ENCODE measurements around the gene KCNC2.

The KCNC2 gene

DNA sequence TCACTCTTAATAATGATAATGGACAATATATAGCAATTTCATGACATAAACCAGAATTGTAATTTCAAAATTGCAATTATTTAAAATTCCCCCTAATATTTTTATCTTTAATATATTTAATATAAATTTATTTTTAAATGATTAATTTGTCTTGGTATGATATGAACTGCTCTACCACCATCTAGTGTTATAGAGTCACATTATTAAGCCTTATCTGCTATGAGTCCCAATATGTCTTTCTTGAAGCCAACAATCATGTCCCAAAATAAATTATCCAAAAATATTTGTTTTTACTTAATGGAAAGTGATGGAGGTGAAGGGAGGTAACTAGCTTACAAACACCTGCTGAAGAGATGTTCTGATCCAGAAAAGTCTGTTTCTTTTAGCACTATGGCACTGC lies 151.4 kb downstream of the KCNC2 start:
- DNase-seq (ENCODE audit: low read depth) = no peak

DNA sequence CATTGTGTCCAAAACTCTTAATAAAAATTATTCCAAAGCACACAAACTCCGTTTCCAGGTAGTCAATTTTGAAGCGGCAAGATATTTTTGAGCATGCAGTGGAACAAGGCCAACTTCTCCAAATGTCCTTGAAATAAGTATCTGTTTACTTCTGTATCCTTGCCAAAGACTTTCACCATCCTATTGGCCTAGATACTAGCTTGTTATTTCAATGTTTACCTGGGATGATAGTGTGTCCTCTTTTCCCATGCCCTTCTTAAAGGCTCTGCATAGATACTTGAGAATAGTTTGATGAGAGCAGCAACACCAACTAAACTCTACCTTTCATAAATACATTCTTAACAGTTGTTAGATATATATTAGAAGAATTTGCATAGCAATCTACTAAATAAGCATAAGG lies 160.9 kb downstream of the KCNC2 start:
- DNase-seq (ENCODE audit: low read depth) = no peak

DNA sequence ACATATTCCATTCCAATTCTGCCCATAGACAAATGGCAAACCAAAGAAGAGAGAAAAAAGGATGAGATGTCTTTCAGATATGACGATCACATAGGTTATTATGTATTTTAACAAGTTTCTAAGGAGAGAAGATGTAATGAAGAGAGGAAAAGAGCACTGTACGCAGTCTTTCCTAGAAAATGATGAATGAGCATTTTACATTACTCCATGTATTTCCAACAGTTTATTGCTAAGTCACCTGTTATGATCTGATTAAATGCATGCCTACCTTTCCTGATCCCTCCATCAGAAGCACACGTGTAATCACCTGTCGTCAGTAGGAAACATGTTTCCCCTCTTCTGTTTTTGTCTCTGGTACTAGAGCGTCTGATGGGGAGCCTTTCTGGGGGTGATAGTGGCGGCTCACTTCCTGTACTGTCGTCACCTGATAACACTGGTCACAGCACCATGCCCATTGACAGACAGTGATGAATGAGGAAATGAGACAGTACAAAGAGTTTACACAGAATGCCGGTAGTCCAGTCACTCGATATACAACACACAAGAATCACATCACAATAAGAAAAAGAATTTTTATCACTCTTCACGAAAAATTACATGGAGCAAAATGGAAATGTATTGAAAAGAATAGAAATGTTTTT lies 161.6 kb downstream of the KCNC2 start:
- no peak for DNase-seq (ENCODE audit: low read depth)

DNA sequence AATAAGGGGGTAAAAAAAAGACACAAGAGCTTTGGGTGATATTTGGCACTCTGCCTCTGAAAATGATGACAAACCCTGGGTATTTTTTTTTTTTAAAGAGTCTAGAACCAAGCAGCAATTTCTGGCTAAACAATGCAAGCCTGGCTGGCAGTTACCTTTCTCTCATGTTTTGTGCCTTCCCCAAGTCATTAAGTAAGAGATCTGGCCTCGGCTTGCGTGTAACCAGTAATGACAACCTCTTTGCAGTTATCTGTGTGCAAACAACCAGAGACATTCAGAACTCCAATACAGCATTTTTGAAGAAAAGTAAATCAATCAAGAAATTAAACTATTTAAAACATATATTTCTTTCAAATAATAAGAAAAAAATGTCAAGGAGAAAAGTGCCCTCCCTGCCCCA lies 167.5 kb downstream of the KCNC2 start:
- DNase-seq (ENCODE audit: low read depth) = no peak

DNA sequence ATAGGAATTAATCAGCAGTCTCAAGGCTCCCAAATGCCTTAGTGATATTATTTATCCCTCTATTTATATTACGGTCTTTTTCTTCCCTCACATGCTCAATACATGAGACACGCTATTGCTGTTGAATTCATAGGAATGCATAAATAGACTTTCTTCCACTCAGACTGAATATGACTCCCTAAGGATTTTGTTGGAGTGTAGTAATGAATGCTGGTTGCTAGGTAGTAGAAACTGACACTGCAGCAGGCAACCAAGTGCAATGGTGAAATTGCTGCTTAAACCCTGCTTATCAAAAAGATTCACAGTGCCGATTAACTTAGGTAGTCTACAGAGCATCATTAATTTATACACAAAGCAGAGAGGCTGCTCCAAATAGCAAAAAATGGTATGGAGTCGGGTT lies 168.2 kb downstream of the KCNC2 start:
- DNase-seq (ENCODE audit: low read depth) = no peak

DNA sequence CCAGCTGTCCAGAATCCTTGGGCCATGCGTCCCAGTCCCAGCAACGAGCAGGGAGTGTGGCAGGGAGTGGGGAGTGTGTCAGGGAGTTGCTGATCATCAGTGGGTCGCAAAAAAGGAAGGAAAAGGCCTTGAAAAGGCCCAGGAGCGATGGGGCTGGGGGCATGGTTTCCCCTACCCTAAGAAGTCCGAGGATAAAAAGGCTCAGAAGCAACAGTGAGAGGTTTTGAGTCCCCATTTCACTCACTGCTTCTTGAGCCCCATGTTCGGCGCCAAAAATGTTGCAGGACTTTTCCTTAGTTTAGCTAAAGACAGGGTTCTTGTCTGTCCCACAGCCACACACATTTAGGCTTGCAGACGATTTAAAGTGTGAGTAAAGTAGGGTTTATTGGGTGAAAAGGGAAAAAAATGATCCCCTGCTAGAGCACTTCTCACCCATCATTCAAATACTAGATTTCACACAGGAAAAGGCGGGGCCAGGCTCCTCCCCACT lies 189.5 kb downstream of the KCNC2 start:
- no peak for DNase-seq (ENCODE audit: low read depth)

DNA sequence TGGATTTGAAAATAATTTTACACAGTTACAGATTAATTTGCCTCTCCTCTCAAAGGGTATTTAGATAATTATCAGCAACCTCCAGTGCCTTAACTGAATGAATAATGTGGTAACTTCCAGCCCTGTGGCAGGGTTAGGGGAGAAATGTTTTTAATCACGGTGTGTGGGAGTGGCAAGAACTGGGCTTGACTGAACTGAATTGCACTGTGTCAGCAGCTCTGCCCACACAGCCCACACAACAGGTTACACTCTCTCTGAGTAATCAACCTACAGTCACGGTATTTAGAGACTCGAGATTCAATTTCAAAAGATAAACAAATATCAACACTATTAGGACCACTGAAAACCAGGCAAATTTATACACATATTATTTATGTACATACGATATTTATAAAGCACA lies 198.5 kb downstream of the KCNC2 start:
- DNase-seq (ENCODE audit: low read depth) = no peak

DNA sequence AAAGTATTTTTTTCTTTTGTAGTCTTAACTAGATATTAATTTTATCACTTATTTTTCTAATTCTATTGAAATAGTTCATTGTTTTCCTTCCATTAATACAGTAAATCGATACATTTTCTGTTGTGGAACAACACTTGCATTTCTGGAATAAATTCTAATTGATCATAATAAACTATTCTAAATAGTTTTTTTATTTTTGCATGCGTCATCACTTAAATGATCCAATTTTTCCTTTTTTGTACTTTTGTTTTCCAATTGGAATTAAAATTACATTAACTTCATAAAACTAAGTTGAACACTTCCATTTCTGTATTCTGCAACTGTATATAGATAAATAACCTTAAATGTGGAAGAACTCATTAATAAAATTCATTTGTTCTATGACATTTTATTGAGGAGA lies 202.5 kb downstream of the KCNC2 start:
- DNase-seq (ENCODE audit: low read depth) = no peak

DNA sequence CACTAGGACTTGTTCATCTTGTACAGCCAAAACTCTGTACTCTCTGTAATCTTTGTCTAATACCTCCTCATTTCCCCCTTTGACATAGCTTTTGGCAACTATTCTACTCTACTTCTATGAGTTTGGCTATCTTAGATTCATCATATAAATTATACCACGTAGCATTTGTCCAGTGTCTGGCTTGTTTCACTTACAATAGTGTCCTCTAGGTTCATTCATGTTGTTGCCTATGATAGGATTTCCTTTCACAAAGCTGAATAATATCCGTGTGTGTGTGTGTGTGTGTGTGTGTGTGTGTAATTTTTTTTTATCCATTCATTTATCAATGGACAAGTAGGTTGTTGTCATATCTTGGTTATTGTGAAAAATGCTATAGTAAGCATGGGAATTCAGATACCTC lies 209.5 kb downstream of the KCNC2 start:
- no peak for DNase-seq (ENCODE audit: low read depth)

DNA sequence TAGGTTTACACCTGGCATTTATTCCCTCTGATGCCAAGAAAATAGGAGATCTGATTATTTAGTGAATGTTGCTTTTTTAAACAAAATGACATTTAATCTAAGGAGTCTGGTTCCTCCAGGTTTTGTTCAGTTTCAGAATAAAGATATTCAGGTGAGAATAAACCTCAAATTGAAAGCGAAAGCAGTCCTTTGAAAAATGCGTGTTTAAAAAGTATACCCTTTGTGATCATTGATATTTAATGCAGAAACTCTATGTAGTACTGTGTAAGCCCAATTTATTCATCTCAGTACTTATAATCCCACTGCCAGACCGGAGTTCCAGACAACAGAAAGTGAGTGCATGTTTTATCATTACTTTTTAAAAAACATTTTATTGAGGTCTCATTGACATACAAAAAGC lies 210.2 kb downstream of the KCNC2 start:
- DNase-seq (ENCODE audit: low read depth) = no peak
